Astrocyte (in vitro differentiated cells and primary cell): ENCODE data around the gene NAMPT. TPM values are rescaled to one million over a fixed set of nuclear protein-coding genes. Genes with fewer than 3 reads are reported as not detected.

ENCODE experiments used
- DNase-seq: peaks from one replicate; pipeline ENCODE4 v3.0.0-alpha.2; 2010; ENCODE audit warnings: low read depth
- FAIRE-seq: peaks from 2 replicates; lab custom pipeline; 2011; peaks lifted over from hg19 to GRCh38; lab: Jason Lieb, UNC
- H2AFZ ChIP-seq: 2 replicates; pipeline ENCODE4 v1.6.0; 2012; ENCODE audit warnings: low read depth, low read length, inconsistent platforms
- H3K27ac ChIP-seq: 2 replicates; pipeline ENCODE4 v1.5.1; 2011; ENCODE audit warnings: low read depth, low read length, inconsistent platforms
- H3K27me3 ChIP-seq: 2 replicates; pipeline ENCODE4 v1.6.0; 2011; ENCODE audit warnings: low read length, inconsistent platforms; ENCODE audit not compliant: insufficient read depth
- H3K36me3 ChIP-seq: 2 replicates; pipeline ENCODE4 v1.5.1; 2011; ENCODE audit warnings: low read length, inconsistent platforms; ENCODE audit not compliant: insufficient read depth
- H3K4me1 ChIP-seq: 2 replicates; pipeline ENCODE4 v1.5.1; 2011; ENCODE audit warnings: low read length, inconsistent platforms; ENCODE audit not compliant: insufficient read depth
- H3K4me2 ChIP-seq: 2 replicates; pipeline ENCODE4 v1.6.0; 2012; ENCODE audit warnings: low read length, inconsistent platforms
- H3K4me3 ChIP-seq: 2 replicates; pipeline ENCODE4 v1.5.1; 2011; ENCODE audit warnings: low read depth, mild to moderate bottlenecking, low read length, inconsistent platforms; ENCODE audit not compliant: insufficient read depth
- H3K79me2 ChIP-seq: 2 replicates; pipeline ENCODE4 v1.6.0; 2012; ENCODE audit warnings: mild to moderate bottlenecking, low read length, inconsistent platforms; ENCODE audit not compliant: insufficient read depth
- H3K9ac ChIP-seq: 2 replicates; pipeline ENCODE4 v1.6.0; 2012; ENCODE audit warnings: mild to moderate bottlenecking, low read length, inconsistent platforms
- H3K9me3 ChIP-seq: 2 replicates; pipeline ENCODE4 v1.5.1; 2012; ENCODE audit warnings: low read depth, mild to moderate bottlenecking, low read length, inconsistent platforms; ENCODE audit not compliant: insufficient read depth
- H4K20me1 ChIP-seq: 2 replicates; pipeline ENCODE4 v1.6.0; 2012; ENCODE audit warnings: low read length, inconsistent platforms; ENCODE audit not compliant: insufficient read depth
- H3K27ac Mint-ChIP-seq: one replicate; pipeline ENCODE4 v1.8.0; 2021; ENCODE audit warnings: mild to moderate bottlenecking, mixed read lengths; ENCODE audit not compliant: unreplicated experiment
- H3K27me3 Mint-ChIP-seq: one replicate; pipeline ENCODE4 v1.8.0; 2021; ENCODE audit warnings: low read depth, mixed read lengths; ENCODE audit not compliant: unreplicated experiment
- H3K36me3 Mint-ChIP-seq: one replicate; pipeline ENCODE4 v1.8.0; 2021; ENCODE audit warnings: low read depth, mixed read lengths; ENCODE audit not compliant: unreplicated experiment
- H3K4me1 Mint-ChIP-seq: one replicate; pipeline ENCODE4 v1.8.0; 2021; ENCODE audit warnings: low read depth, mixed read lengths; ENCODE audit not compliant: unreplicated experiment
- H3K4me3 Mint-ChIP-seq: one replicate; pipeline ENCODE4 v1.8.0; 2021; ENCODE audit warnings: mild to moderate bottlenecking, moderate library complexity, mixed read lengths; ENCODE audit not compliant: unreplicated experiment
- H3K9me3 Mint-ChIP-seq: one replicate; pipeline ENCODE4 v1.8.0; 2021; ENCODE audit warnings: mild to moderate bottlenecking, mixed read lengths; ENCODE audit not compliant: unreplicated experiment
- EZH2 ChIP-seq: IDR thresholded peaks from 2 replicates; pipeline ENCODE4 v1.6.1; 2012; ENCODE audit warnings: mild to moderate bottlenecking, low read length, inconsistent platforms; ENCODE audit not compliant: insufficient read depth
- total RNA-seq: library from RNA; stranded (reverse); gene quantifications from 2 replicates; pipeline ENCODE4 v1.2.1, GENCODE V29; 2021
- TF ChIP-seq, protein P1 (sequence below): IDR thresholded peaks from 2 replicates; pipeline ENCODE4 v1.5.1; 2011; ENCODE audit warnings: low read depth, mild to moderate bottlenecking, inconsistent platforms, low read length, moderate library complexity; ENCODE audit not compliant: insufficient read depth

Gene NAMPT
- total RNA-seq, 1 donor from 2014 or later, result 52.1 TPM

- Histone ChIP-seq H3K79me2 (no peaks in the 10 kb centered on the region), H3K27me3 (no peaks in the 10 kb centered on the region), H3K4me2 (no peak overlapping the region), H3K27ac (no peak overlapping the region), H3K36me3 (no peaks in the 10 kb centered on the region), H4K20me1 (no peaks in the 10 kb centered on the region), H3K9me3 (no peaks in the 10 kb centered on the region), H3K4me3 (no peak overlapping the region), H3K9ac (no peak overlapping the region), H2AFZ (no peak overlapping the region), H3K4me1 (no peaks in the 10 kb centered on the region)
- FAIRE-seq, result no peak
- Mint-ChIP-seq H3K4me1 (peaks cover 2% of the 10 kb centered on the region), H3K27ac (no peak overlapping the region), H3K27me3 (peaks cover 5% of the 10 kb centered on the region), H3K9me3 (peaks cover 6% of the 10 kb centered on the region), H3K36me3 (no peaks in the 10 kb centered on the region), H3K4me3 (no peak overlapping the region)
- no peak for DNase-seq
- TF ChIP-seq EZH2, result no peak
- TF ChIP-seq, protein P1, sequence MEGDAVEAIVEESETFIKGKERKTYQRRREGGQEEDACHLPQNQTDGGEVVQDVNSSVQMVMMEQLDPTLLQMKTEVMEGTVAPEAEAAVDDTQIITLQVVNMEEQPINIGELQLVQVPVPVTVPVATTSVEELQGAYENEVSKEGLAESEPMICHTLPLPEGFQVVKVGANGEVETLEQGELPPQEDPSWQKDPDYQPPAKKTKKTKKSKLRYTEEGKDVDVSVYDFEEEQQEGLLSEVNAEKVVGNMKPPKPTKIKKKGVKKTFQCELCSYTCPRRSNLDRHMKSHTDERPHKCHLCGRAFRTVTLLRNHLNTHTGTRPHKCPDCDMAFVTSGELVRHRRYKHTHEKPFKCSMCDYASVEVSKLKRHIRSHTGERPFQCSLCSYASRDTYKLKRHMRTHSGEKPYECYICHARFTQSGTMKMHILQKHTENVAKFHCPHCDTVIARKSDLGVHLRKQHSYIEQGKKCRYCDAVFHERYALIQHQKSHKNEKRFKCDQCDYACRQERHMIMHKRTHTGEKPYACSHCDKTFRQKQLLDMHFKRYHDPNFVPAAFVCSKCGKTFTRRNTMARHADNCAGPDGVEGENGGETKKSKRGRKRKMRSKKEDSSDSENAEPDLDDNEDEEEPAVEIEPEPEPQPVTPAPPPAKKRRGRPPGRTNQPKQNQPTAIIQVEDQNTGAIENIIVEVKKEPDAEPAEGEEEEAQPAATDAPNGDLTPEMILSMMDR, result no peak
Observed at GRCh38 chr7:106236065-106236464, 48.7 kb downstream of the NAMPT start.

DNA sequence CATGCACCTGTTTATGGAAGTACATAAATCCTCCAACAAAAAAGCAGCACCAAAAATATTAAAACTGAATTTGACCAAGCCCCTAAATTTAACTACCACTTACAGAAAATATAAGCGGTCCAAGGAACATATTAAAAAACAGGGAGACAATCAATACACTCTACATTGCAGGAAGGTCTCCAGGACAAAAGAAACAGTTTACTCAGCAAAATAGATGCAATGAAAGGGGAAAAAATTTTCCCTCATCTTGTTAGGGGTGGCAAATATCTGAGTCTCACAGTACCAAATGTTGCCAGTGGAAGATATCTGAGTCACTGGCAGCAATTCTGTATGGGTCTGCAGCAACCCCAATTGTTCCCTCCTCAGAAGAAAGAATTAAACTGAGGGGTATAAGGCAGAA lies 50.4 kb downstream of the NAMPT start:
- DNase-seq, result no peak
- no peaks in the 10 kb centered on the region for H3K9me3 ChIP-seq
- no peaks in the 10 kb centered on the region for H3K36me3 ChIP-seq
- H3K9ac ChIP-seq, result no peak overlapping the region
- Mint-ChIP-seq H3K9me3 (peaks cover 6% of the 10 kb centered on the region), H3K4me1 (peaks cover 2% of the 10 kb centered on the region), H3K36me3 (no peaks in the 10 kb centered on the region), H3K4me3 (no peak overlapping the region), H3K27me3 (peaks cover 5% of the 10 kb centered on the region), H3K27ac (no peak overlapping the region)
- H4K20me1 ChIP-seq, result no peaks in the 10 kb centered on the region
- H3K4me2 ChIP-seq, result no peak overlapping the region
- H3K4me3 ChIP-seq, result no peak overlapping the region
- H3K27me3 ChIP-seq, result no peaks in the 10 kb centered on the region
- no peak overlapping the region for H2AFZ ChIP-seq
- H3K4me1 ChIP-seq, result no peaks in the 10 kb centered on the region
- TF ChIP-seq EZH2, result no peak
- TF ChIP-seq, protein P1, result no peak
- H3K27ac ChIP-seq, result no peak overlapping the region
- no peaks in the 10 kb centered on the region for H3K79me2 ChIP-seq
- no peak for FAIRE-seq

DNA sequence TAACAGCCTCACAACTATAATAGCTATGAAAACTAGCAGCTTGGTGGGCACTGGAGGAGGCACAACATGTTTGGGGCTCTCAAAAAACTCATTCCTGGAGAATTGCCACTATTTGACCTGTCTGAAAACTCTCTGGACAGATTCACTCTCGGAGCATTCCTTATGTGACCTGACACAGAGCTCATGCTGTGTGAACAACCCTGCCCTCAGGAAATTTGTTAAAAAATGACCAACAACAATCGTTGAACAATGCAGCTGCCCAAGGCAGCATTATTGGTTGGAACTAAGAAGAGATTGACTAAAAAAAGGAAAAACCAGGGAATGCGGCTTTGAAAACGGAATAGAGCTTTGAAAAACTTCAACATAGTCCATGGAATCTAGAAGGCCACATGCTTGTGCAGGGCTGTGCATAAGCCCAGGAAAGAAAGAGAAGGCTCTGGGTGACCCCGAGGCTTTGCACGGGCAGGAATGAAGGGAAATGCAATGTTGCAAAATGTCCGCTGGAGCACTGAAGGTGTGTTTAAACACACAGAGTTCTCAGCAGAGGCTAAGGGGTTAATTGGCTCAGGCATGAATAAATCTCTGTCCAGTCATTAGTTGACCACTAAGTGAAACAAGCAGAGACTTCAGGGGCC lies 52.8 kb downstream of the NAMPT start:
- Mint-ChIP-seq H3K27ac (no peak overlapping the region), H3K27me3 (peaks cover 7% of the 10 kb centered on the region), H3K9me3 (peaks cover 6% of the 10 kb centered on the region), H3K4me1 (peaks cover 2% of the 10 kb centered on the region), H3K4me3 (no peak overlapping the region), H3K36me3 (no peaks in the 10 kb centered on the region)
- Histone ChIP-seq H3K4me2 (no peak overlapping the region), H3K36me3 (no peaks in the 10 kb centered on the region), H3K27me3 (no peaks in the 10 kb centered on the region), H3K27ac (no peak overlapping the region), H3K9me3 (no peaks in the 10 kb centered on the region), H3K4me3 (no peak overlapping the region), H3K9ac (no peak overlapping the region), H2AFZ (no peak overlapping the region), H3K4me1 (no peaks in the 10 kb centered on the region), H4K20me1 (no peaks in the 10 kb centered on the region), H3K79me2 (no peaks in the 10 kb centered on the region)
- FAIRE-seq, result no peak
- DNase-seq, result no peak
- TF ChIP-seq EZH2, result no peak
- TF ChIP-seq, protein P1, result no peak
